ENCODE data around the gene APCDD1L.

Gene APCDD1L

GRCh38 chr20:58452667-58453255, 62.4 kb downstream of the APCDD1L start:
- no peak for DNase-seq (ENCODE audit: low read depth)
- in situ Hi-C loops (cut with HindIII; ENCODE audit: low sequenced_read_pairs): loop anchor here (5.0 to 10.0 kb wide), 2 partner anchors 45 to 192 kb away; no protein-coding TSS in a partner anchor
- TF ChIP-seq, protein P1, sequence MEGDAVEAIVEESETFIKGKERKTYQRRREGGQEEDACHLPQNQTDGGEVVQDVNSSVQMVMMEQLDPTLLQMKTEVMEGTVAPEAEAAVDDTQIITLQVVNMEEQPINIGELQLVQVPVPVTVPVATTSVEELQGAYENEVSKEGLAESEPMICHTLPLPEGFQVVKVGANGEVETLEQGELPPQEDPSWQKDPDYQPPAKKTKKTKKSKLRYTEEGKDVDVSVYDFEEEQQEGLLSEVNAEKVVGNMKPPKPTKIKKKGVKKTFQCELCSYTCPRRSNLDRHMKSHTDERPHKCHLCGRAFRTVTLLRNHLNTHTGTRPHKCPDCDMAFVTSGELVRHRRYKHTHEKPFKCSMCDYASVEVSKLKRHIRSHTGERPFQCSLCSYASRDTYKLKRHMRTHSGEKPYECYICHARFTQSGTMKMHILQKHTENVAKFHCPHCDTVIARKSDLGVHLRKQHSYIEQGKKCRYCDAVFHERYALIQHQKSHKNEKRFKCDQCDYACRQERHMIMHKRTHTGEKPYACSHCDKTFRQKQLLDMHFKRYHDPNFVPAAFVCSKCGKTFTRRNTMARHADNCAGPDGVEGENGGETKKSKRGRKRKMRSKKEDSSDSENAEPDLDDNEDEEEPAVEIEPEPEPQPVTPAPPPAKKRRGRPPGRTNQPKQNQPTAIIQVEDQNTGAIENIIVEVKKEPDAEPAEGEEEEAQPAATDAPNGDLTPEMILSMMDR (IDR thresholded peaks at IDR 0.05; ENCODE audit: low read depth, low read length, missing control alignments): no peak
- H3K4me3 ChIP-seq (ENCODE audit: low read depth, low read length): no peak overlapping the region

DNA sequence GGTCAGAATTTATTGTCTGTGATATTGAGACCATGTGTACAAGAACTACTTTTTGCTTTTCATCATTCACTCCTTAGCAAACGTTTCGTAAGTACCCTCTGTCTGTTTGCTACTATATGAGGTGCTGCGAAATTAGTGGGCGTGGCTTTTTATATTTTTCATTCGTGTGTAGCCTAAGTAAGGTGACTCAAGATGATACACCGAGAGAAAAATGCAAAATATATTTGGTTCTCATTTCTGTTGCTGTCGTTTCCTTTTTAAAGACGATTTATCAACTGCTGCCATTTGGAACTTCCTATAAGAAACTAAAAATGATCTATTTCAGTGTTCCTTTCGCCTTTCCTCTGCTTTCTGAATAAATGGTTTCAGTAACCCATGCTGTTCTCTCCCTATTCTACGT, 64.9 kb downstream of the APCDD1L start:
- no peak for DNase-seq (ENCODE audit: low read depth)
- TF ChIP-seq, protein P1 (IDR thresholded peaks at IDR 0.05; ENCODE audit: low read depth, low read length, missing control alignments): no peak
- H3K4me3 ChIP-seq (ENCODE audit: low read depth, low read length): no peak overlapping the region
- in situ Hi-C loops (cut with HindIII; ENCODE audit: low sequenced_read_pairs): loop anchor here (5.0 to 10.0 kb wide), 2 partner anchors 43 to 195 kb away; no protein-coding TSS in a partner anchor

DNA sequence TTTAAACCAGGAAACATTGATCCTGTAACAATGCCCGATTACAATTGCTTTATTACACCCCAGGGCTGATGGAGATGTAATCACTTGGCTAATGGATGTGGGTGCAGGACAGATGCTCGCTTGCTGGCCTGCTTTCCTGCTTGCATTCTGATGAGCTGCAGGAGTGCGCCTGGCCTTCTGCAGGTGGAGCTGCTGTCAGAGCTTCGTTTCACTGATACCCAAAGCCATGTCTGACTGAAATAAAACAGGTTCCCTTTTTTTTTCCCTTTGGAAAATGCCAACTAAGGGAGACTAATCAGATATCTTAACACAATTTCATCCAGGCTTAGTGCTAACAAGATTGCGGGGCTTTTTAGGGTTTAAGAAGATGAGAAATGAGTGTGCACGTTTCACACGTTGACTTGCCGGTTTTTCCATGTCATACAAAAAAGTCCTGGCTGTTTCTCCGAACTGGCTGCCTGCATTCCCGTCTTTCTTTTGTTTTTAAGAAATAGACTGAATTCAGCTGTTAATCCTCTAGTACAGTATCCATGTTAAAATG, 65.4 kb downstream of the APCDD1L start:
- TF ChIP-seq, protein P1 (IDR thresholded peaks at IDR 0.05; ENCODE audit: low read depth, low read length, missing control alignments): no peak
- in situ Hi-C loops (cut with HindIII; ENCODE audit: low sequenced_read_pairs): loop anchor here (5.0 to 10.0 kb wide), 3 partner anchors 42 to 215 kb away; no protein-coding TSS in a partner anchor
- H3K4me3 ChIP-seq (ENCODE audit: low read depth, low read length): no peak overlapping the region

DNA sequence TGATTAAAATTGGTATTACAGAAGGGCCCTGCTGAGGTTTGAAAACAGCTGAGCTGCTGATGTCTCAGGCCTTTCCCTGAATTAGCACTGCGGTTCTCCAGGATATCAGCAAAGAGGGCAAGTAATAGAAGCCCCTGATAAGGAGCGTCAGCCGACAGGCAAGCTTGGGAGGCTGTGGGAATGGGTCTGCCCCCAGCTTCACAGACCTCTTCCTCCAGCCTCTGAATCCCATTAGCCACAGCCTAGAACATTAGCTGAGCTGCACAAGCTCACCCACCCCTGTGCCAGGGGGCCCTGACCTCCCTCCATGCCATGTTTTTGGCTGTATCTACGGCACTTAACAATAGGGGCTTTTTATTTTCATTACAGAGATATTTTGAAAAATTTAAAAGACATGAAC, 66.2 kb downstream of the APCDD1L start:
- DNase-seq (ENCODE audit: low read depth): no peak
- H3K4me3 ChIP-seq (ENCODE audit: low read depth, low read length): no peak overlapping the region
- in situ Hi-C loops (cut with HindIII; ENCODE audit: low sequenced_read_pairs): loop anchor here (10.0 kb wide), 1 partner anchor 214 kb away; no protein-coding TSS in a partner anchor
- TF ChIP-seq, protein P1 (IDR thresholded peaks at IDR 0.05; ENCODE audit: low read depth, low read length, missing control alignments): no peak

More for the DNA sequence above, 65.4 kb downstream of the APCDD1L start:
- no peak for DNase-seq (ENCODE audit: low read depth)

DNA sequence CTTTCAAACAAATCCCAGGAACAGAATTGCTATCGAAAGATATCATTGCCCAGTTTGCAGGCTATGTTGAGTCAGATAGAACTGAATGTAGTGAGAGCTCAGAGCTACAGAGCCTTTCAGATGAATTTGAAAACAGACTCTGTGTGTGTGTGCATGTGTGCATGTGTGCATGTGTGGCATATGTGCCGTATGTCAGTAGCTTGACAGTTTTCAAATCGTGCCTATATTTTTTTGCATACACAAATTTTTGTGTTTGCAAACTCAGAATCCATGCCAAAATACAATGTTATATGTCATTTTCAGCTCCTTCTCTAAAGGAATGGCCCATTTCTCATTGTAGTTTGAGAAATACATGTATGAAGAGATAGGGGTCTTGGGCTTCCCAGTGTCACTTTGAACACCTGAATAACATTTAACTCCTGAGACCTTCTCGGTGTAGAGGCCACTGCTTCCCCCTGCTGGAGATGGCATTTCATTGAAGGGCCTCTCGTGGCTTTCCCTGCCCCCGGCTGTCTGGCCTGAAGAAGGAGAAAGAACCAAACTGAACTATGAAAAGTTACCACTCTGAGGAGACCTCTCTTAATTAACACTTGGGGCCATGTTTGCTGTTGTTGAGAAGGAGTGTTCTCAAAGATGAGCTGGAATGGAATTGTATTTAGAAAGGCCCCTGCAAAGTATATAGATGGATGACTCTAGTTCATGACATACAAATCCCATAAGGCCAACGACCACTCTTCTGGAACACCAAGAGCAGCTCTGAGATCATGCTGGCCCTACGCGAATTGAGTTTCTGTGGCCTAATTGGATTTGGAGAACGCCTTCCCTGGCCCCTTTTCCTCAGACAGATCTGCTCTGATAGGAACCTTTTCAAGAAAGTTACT, 67.4 kb downstream of the APCDD1L start:
- H3K4me3 ChIP-seq (ENCODE audit: low read depth, low read length): no peak overlapping the region
- in situ Hi-C loops (cut with HindIII; ENCODE audit: low sequenced_read_pairs): loop anchor here (10.0 kb wide), 1 partner anchor 213 kb away; no protein-coding TSS in a partner anchor
- DNase-seq (ENCODE audit: low read depth): peak; percentile 28
- TF ChIP-seq, protein P1 (IDR thresholded peaks at IDR 0.05; ENCODE audit: low read depth, low read length, missing control alignments): peak; percentile 78

DNA sequence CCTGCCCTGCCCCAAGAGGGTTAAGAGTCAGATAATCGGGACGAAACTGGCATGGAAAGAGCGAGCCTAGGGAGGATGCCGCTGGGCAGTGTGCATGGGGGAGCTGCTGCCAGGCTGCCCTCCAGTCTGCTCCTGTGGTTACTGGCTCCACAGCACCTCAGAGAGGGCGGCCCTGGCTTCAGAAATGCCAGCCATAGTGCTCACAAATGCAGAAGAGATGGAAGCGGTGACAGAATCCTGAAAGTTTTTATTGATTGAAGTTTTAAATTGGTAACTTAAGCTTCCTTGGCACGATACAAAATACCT, 68.3 kb downstream of the APCDD1L start:
- TF ChIP-seq, protein P1 (IDR thresholded peaks at IDR 0.05; ENCODE audit: low read depth, low read length, missing control alignments): no peak
- no peak overlapping the region for H3K4me3 ChIP-seq (ENCODE audit: low read depth, low read length)
- in situ Hi-C loops (cut with HindIII; ENCODE audit: low sequenced_read_pairs): loop anchor here (10.0 kb wide), 1 partner anchor 212 kb away; no protein-coding TSS in a partner anchor
- no peak for DNase-seq (ENCODE audit: low read depth)

All from astrocyte of the cerebellum (primary cell).